GM19468 (cell line): ENCODE data around the gene NOL4L.
"Not testable (repeated sequence)": the region's sequence is repeated elsewhere in the genome, so short reads cannot be mapped to it uniquely, and the experiment has no call there.

ENCODE experiments used
- ATAC-seq: cut with Tn5 transposase; IDR thresholded peaks from one replicate; pipeline ENCODE4 v1.9.1; 2021; ENCODE audit warnings: mild to moderate bottlenecking, moderate library complexity, moderate number of reproducible peaks; ENCODE audit not compliant: unreplicated experiment; ENCODE audit errors: extremely low read depth

NOL4L gene

GRCh38 chr20:32599783-32600340 lies 14.7 kb upstream of the NOL4L start:
- ATAC-seq: no peak

- no peak for ATAC-seq
These were observed 13.5 kb upstream of the NOL4L start for GRCh38 chr20:32598606-32599005.

- no peak for ATAC-seq
These were observed 12.6 kb upstream of the NOL4L start for GRCh38 chr20:32597714-32598113.

- ATAC-seq: no peak
These were observed 11.6 kb upstream of the NOL4L start for GRCh38 chr20:32596681-32597252.

GRCh38 chr20:32595143-32595542 lies 10.0 kb upstream of the NOL4L start:
- ATAC-seq: no peak

- not testable (repeated sequence) for ATAC-seq
These were observed 9.5 kb upstream of the NOL4L start for GRCh38 chr20:32594669-32595068.

- no peak for ATAC-seq
These were observed 9.1 kb upstream of the NOL4L start for GRCh38 chr20:32594204-32594603.

- ATAC-seq: not testable (repeated sequence)
These were observed 7.5 kb upstream of the NOL4L start for GRCh38 chr20:32592616-32593015.

- ATAC-seq: no peak
These were observed 6.9 kb upstream of the NOL4L start for GRCh38 chr20:32592022-32592421.

GRCh38 chr20:32589769-32590168 lies 4.6 kb upstream of the NOL4L start:
- ATAC-seq: no peak

GRCh38 chr20:32589256-32589655 lies 4.1 kb upstream of the NOL4L start:
- no peak for ATAC-seq

- ATAC-seq: no peak
These were observed 2.9 kb upstream of the NOL4L start for GRCh38 chr20:32588040-32588439.

GRCh38 chr20:32586291-32586690 lies 1.2 kb upstream of the NOL4L start:
- ATAC-seq: no peak

- ATAC-seq: no peak
These were observed 524 bp upstream of the NOL4L start for GRCh38 chr20:32585586-32586127.

GRCh38 chr20:32583581-32584070 lies 1.5 kb downstream of the NOL4L start:
- no peak for ATAC-seq

- ATAC-seq: no peak
These were observed 2.2 kb downstream of the NOL4L start for GRCh38 chr20:32582659-32583580.

- ATAC-seq: no peak
These were observed 3.1 kb downstream of the NOL4L start for GRCh38 chr20:32581839-32582658.

- no peak for ATAC-seq
These were observed 3.9 kb downstream of the NOL4L start for GRCh38 chr20:32580970-32581838.
